Measurements from ENCODE around the gene GPC1. TPM values are rescaled to one million over a fixed set of nuclear protein-coding genes. Genes with fewer than 3 reads are reported as not detected.

Gene GPC1
- total RNA-seq, 1 donor from 2014 or later = 89.9 TPM

GRCh38 chr2:240392084-240392947 is 43.1 kb upstream of the GPC1 start:
- peak; percentile 55 for DNase-seq (ENCODE audit: low read depth, low spot score)
- TF ChIP-seq, protein P1, sequence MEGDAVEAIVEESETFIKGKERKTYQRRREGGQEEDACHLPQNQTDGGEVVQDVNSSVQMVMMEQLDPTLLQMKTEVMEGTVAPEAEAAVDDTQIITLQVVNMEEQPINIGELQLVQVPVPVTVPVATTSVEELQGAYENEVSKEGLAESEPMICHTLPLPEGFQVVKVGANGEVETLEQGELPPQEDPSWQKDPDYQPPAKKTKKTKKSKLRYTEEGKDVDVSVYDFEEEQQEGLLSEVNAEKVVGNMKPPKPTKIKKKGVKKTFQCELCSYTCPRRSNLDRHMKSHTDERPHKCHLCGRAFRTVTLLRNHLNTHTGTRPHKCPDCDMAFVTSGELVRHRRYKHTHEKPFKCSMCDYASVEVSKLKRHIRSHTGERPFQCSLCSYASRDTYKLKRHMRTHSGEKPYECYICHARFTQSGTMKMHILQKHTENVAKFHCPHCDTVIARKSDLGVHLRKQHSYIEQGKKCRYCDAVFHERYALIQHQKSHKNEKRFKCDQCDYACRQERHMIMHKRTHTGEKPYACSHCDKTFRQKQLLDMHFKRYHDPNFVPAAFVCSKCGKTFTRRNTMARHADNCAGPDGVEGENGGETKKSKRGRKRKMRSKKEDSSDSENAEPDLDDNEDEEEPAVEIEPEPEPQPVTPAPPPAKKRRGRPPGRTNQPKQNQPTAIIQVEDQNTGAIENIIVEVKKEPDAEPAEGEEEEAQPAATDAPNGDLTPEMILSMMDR (conservative IDR thresholded peaks at IDR 0.05) = no peak
- no peaks in the 10 kb centered on the region for H3K27me3 Mint-ChIP-seq (ENCODE audit: low read depth)
- H3K36me3 Mint-ChIP-seq (ENCODE audit: low read depth) = no peaks in the 10 kb centered on the region
- H3K9me3 Mint-ChIP-seq = no peaks in the 10 kb centered on the region
- H3K27ac Mint-ChIP-seq (ENCODE audit: unreplicated experiment) = peak overlapping the region; percentile 71
- peak overlapping the region; percentile 51 for H3K4me3 Mint-ChIP-seq
- H3K4me1 Mint-ChIP-seq = peaks cover 17% of the 10 kb centered on the region

DNA sequence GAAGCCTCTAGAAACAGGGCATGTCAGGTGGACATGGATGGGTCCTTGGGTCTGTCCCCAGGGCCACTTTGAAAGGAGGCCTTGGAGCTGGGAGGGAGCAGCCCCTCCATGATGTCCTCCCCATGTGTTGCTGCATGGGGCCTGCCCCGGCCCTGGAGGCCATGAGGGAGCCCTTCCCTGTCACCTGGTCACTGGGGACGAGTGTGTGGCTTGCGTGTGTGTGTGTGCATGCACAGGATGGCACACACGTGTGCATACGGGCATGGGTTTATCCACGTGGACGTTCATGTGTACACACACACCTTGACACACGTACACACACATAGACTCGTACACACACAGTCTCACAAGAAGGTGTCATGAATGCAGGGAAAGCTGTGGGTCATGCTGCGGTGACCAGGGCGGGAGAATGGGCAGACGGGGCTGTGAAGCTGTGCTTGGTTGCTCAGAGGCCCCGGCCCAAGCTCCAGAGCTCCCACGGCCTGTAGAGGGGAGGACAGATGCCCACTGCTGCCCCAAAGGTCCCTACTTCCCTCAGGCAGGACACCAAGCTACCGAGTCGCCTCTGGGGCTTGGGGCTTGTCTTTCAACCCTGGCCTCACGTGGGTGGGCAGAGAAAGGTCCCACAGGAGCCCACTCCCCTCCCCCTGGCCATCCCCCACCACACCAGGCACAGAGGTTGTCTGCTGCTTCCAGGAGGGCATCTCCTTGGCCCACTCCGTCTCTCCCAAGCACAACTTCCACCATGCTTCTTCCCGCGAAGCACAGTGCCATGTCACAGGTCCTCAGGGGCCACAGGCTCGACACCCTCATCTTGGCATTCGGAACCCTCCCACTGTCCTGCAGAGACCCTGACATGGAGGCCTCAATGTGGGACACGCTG is 42.3 kb upstream of the GPC1 start:
- Mint-ChIP-seq H3K9me3 (no peaks in the 10 kb centered on the region), H3K27ac (ENCODE audit: unreplicated experiment) (peak overlapping the region; percentile 71), H3K36me3 (ENCODE audit: low read depth) (no peaks in the 10 kb centered on the region), H3K4me1 (peaks cover 16% of the 10 kb centered on the region), H3K27me3 (ENCODE audit: low read depth) (no peaks in the 10 kb centered on the region), H3K4me3 (no peak overlapping the region)
- DNase-seq (ENCODE audit: low read depth, low spot score) = no peak
- TF ChIP-seq, protein P1 (conservative IDR thresholded peaks at IDR 0.05) = no peak

DNA sequence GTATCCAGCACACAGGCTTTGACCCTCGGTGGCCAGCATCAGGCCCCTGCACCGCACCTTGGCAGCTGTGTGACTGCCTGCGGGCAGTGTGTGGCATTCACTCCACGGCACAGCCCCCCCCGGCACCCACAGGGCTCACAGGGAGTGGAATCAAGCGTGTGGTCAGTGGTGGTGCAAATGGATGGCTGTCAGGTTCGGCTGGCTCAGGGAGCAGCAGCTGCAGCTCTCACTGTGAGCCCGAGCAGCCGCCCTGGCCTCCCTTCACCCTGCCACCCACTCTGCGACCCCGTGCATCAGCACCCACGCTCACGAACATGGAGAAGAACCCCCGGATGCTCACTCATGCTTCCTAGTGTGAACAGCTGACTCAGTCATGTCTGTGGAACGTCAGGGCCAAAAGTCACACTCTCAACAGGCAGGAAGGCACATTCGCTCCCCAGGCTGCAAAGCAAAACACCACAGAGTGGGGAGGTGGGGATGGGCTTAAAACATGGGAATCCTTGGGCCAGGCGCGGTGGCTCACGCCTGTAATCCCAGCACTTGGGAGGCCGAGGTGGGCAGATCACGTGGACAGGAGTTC is 41.5 kb upstream of the GPC1 start:
- Mint-ChIP-seq H3K27me3 (ENCODE audit: low read depth) (no peaks in the 10 kb centered on the region), H3K4me1 (peaks cover 19% of the 10 kb centered on the region), H3K27ac (ENCODE audit: unreplicated experiment) (no peak overlapping the region), H3K9me3 (no peaks in the 10 kb centered on the region), H3K4me3 (no peak overlapping the region), H3K36me3 (ENCODE audit: low read depth) (no peaks in the 10 kb centered on the region)
- TF ChIP-seq, protein P1 (conservative IDR thresholded peaks at IDR 0.05) = no peak
- no peak for DNase-seq (ENCODE audit: low read depth, low spot score)

GRCh38 chr2:240394549-240394948 is 40.9 kb upstream of the GPC1 start:
- no peaks in the 10 kb centered on the region for H3K36me3 Mint-ChIP-seq (ENCODE audit: low read depth)
- no peaks in the 10 kb centered on the region for H3K27me3 Mint-ChIP-seq (ENCODE audit: low read depth)
- no peak overlapping the region for H3K4me3 Mint-ChIP-seq
- TF ChIP-seq, protein P1 (conservative IDR thresholded peaks at IDR 0.05) = no peak
- peaks cover 18% of the 10 kb centered on the region for H3K4me1 Mint-ChIP-seq
- H3K27ac Mint-ChIP-seq (ENCODE audit: unreplicated experiment) = no peak overlapping the region
- H3K9me3 Mint-ChIP-seq = no peaks in the 10 kb centered on the region
- DNase-seq (ENCODE audit: low read depth, low spot score) = no peak

DNA sequence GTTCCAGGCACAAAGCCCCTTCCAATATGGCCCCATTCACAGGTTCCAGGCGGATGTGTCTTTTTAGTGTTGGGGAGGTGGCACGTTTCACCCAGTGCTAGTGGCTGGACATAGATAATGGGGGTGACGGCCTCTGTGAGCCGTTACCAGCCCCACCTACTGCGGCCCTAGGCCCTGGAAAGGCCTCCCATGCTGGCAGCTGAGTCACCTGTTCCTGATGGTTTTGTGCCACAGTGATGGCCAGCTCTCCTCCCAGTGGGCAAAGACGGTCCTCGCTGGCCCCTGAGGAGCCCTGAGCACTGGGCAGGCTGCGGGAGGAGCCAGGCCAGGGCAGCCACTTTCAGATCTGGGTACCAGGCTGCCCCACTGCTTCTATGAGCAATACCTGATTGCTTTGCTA is 40.0 kb upstream of the GPC1 start:
- no peaks in the 10 kb centered on the region for H3K36me3 Mint-ChIP-seq (ENCODE audit: low read depth)
- H3K27me3 Mint-ChIP-seq (ENCODE audit: low read depth) = no peaks in the 10 kb centered on the region
- TF ChIP-seq, protein P1 (conservative IDR thresholded peaks at IDR 0.05) = no peak
- H3K9me3 Mint-ChIP-seq = no peaks in the 10 kb centered on the region
- peaks cover 15% of the 10 kb centered on the region for H3K4me1 Mint-ChIP-seq
- H3K4me3 Mint-ChIP-seq = no peak overlapping the region
- H3K27ac Mint-ChIP-seq (ENCODE audit: unreplicated experiment) = no peak overlapping the region
- DNase-seq (ENCODE audit: low read depth, low spot score) = no peak

All from neural crest cell (in vitro differentiated cells).